Hematopoietic multipotent progenitor cell (in vitro differentiated cells): ENCODE results near the gene B2M. TPM values are rescaled to one million over a fixed set of nuclear protein-coding genes. Genes with fewer than 3 reads are reported as not detected.

ENCODE experiments used
- DNase-seq, 3 donors: peaks; one replicate each; pipeline ENCODE4 v3.0.0-alpha.2; 2011 to 2015; ENCODE audit warnings: low read depth in 2 of 3, low spot score in 2 of 3
- small RNA-seq: library from RNA; depleted of rRNA; stranded (forward); fragments of <200 nt; gene quantifications from one replicate; pipeline ENCODE3, GENCODE V24; 2012
- total RNA-seq: library from RNA; depleted of rRNA; stranded (reverse); fragments of >200 nt; gene quantifications from one replicate; pipeline ENCODE4 v1.2.3, GENCODE V29; 2012

The B2M gene
- total RNA-seq, 1 donor: 2,769 TPM

DNA sequence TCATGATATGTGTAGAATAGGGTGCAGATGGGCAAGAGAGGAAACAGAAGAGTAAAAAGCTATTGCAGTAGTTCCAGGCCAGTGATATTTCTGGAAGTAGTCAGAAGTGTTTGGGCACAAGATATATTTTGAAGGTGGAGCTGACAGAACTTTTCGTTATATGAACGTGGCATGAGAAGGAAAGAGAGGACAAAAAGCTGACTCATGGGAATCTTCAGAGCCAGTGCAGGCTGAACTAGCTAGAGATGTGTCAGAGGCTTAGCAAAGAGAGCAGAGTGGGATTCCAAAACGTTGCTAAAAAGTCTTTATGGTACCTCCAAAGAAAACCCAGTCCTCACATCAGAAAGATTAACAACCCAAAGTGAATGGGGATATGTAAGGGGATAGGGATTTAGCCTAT is 53.7 kb downstream of the B2M start:
- no peak for DNase-seq

Small RNA genes lying within 50 kb of the gene (small RNA-seq; reads per million reads assigned to genes)
- gene RF00019: not detected

Other genes starting within 250 kb of the B2M start
- 19.7 TPM for gene EIF3J, start 174.4 kb upstream of the B2M start, total RNA-seq
- gene SPG11, start 47.9 kb upstream of the B2M start, total RNA-seq: 73.8 TPM
- 5.7 TPM for gene PATL2, start 194 bp upstream of the B2M start, total RNA-seq
- gene TRIM69, start 25.0 kb downstream of the B2M start, total RNA-seq: 10.8 TPM
- gene TERB2, start 245.2 kb downstream of the B2M start, total RNA-seq: not detected